Activated naive CD8-positive, alpha-beta T cell treated with anti-CD3 and anti-CD28 coated beads, Interleukin-2, amount 50 U/mL, for 16 hours (primary cell): ENCODE results near the gene PRPF8.
A peak's percentile ranks its signal among the peaks of the same experiment; 100 is the strongest.
"Not testable (repeated sequence)": the region's sequence is repeated elsewhere in the genome, so short reads cannot be mapped to it uniquely, and the experiment has no call there.

ENCODE experiments used
- DNase-seq: peaks from one replicate; pipeline ENCODE4 v3.0.0-alpha.2; 2020; ENCODE audit warnings: low read depth, low spot score

PRPF8 gene

DNA sequence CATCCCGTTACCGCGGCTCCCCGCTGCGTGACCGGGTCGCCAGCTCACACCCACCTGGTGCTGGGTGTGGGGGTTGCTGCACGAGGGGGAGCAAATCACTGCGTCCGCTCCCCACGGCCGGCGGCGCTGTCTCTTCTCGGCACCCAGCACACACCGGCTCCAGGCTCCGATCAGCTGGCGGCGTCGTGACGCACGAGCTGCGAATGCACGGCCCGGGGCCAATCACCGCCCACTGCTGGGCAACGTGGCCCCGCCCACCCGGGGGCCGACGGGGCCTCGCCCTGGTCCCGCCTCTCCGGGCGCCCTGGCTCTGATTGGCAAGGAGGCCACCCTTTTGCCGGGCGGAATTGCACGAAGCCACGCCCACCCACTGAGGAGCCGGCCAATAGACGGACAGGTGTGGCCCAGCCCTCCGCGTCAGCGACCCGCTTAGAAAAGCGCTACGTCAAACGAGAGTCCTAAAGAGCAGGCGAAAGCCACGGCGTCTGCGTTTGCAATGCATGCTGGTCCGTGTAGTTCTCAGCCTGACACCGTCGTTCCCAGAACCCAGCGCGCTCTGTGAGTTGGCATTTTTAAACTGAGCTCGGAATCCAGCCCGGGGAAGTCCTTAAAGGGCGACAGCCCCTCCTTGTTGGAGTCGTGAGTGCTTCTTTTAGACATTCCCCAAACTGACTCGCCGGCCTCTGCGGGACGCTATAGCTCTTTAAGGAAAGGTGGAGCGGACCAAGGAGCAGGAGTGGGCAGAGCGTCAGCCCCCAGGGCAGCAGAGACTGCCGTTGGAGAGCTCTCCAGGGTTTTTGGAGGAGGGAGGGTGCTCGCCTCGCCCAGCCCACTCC is 31.6 kb upstream of the PRPF8 start:
- peak; percentile 100 for DNase-seq

DNA sequence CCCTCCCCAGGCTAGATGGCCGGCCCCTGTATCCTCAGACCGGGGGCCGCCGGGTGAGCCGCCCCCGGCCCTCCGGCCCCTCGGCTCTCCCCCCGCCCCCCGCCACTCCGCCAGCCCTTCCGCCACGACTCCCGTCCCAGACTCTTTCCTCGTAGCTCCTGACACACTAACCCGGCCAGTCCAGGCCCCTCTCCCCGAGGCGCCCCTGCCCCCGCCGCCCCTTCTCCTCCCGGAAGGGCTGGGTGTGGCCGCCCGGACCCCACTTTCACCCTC is 31.1 kb upstream of the PRPF8 start:
- no peak for DNase-seq

DNA sequence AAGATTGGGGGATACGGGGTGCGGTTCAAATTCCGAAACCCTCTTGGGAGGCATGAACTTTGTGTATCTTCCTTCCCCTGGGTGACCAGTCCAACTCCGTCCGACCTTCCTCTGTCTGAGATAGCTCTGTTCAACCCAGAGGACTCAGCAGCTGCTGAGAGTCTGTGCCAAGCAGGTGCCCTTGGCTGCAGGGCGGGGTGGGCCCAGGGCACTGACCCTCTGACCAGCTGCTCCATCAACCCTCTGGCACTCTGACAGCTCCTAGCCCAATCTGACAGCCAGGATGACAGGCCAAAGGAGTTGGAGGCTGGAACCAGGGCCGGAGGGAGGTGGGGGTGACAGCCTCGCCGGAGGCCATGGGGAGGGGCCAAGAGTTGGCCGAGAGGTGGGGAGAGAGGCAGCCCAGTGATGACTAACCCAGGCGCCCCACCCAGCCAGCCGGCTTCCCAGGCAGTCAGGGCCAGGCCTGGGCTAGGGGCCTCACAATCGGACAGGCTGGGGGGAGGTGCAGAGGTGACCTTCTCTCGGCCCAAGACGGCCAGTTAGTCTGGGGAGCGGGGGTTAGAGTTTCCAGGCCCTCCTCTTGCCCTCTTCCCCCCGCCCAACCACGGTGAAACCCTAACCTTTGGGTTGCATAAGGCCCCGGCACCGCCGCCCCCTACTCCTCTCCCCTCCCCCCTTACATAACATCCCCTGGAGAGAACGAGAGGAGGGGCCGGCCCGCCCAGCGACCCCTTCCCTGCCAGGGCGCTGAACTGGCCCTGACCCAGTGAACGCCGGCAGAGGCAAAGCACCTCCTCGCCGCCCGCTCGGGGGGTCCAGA is 30.5 kb upstream of the PRPF8 start:
- DNase-seq, result no peak

DNA sequence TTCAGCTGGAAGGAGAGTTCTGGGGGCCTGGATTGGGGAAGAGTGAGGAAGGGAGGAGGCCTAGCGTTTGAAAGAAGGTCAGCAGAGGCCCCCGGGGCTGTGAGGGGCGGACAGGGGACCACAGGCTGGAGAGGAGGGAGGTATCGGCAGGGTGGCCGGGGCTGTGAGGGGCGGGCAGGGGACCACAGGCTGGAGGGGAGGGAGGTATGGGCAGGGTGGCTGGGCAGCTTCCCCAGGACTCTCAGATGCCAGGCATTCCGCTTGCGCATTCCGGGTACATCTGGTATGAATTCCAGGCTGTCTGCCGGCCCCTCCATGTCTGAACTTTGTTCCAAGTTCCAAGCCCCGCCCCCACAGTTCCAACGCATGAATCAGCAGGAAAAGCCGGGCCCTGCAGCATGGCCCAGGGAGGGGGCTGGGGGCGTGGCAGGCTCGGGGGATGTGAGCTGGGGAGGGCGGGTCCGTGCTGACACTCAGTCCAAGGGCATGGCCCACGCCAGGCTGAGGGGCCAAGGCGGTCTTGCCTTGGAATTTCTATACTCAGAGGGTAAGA is 29.8 kb upstream of the PRPF8 start:
- no peak for DNase-seq

DNA sequence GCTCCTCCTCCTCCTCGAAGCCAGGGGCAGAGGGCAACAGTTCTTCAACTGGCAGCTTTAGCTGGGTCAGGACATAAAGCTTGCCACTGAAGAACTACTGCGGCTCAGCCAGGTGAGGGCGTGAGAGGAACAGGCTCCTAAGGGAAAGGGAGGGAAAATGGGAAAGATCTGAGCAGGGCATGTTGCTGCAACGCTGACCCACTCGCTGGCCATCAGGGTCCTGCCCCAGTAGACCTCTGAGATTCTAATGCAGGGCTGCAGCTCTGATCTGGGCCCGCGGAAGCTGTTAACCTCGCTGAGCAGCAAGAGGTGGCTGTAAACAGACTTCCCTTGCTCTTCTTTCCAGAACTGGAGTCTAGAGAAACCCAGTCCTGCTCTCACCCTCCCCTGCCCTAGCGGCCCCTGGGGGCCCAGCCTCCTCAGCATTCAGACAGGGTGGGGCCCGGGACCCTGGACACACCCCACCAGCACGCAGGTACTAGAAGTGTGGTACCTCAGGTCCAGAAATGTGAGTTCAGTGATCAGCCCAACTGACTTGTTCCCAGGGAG is 29.3 kb upstream of the PRPF8 start:
- DNase-seq, result no peak

DNA sequence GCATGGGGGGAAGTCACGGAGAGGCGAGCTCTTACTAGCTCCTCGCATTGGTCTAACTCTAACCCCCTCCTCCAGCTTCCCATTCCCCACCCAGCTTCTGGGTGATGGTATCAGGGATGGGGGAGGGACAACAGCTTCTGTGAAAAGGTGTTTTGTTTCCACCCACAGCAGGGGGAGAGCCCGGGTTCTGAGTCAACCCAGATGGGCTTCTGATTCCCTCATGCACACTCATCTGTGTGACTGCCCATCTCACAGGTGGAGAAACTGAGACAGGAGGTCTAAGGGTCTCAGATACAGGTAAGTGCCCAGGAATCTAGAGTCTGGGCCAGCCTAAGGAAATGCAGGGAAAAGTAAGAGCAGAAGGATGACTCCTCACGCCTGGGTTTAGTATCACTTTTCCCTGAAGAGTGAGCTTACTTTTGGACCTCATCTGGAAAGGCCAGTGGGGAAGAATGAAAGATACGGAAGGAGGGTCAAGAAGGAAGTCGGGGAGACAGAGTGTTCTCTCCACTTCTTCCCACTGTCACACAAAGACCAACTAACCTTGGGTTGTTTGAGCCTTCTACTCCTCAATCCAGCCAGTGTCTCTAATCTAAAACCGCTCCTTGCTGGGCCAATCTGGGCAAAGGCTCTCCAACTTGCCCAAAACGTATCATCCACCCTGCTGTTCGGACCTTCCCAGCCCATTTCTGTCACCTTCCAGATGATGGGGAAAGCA is 28.7 kb upstream of the PRPF8 start:
- no peak for DNase-seq

DNA sequence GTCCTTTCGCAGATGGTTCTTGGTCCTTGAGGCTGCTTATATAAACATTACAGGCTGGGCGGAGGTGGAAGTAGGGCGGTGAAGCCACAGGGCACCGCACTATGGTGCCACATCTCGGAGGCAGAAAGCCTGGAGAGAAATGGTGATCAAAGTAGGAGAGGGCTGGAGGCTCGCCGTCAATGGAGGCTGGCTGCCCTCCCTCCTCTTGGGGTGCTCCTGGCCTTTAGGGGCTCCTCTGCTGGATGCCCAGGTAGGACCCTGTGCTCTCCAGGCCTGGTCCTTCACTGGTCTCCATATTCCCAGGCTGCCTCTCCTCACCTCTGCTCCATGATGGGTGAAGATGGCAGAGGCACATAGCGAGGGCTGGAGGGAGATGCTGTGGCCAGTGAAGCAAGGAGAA is 27.6 kb upstream of the PRPF8 start:
- no peak for DNase-seq

DNA sequence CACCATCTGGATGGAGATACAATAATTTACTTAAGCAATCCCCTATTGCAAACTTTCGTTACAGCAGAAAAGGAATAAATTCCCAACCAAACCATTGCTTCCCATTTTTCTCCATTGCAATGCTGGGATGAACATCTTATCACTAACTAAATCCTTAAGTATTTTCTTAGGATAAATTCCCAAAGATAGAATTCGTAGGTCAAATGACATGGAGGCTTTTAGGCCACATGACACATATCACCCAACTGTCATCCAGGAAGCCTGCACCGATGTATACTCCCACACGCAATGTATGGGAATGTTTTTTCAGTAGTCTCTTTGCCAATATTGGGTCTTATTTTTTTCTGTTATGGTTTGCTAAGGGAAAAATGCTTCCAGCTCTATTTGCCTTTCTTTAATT is 27.1 kb upstream of the PRPF8 start:
- no peak for DNase-seq

DNA sequence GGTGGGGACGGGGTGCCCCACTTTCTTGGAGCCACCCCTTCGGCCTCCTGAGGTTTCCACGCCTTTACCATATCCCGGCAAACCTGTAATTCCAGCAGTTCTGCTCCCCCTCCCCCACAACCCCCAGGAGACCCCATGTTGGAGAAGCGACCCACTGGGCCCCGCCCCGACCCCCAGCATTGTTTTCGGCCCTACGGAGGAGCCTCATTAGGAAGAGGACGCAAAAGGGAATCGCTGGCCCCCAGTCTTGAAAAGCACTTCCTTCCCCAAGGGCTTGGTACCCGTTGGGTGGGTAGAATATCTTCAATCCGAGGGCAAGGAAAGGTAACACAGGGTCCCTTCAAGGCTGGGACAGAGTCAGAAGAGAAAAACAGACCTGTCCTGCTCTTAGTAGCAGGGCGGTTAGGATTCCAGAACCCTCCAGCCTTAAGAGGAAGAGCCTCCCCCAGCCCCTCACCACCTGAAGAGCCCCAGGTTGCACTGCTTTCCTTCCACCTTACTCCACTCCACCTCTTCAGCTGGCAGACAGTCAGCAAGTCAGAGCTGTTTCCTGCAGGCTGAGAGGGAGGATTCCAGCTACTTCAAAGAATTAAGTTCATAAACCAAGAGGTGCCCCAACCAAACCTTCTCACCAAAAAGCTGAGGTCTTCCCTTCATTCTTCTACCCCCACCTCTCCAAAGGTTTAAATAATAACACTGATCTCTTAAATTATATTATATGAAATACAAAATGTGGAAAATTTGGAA is 26.3 kb upstream of the PRPF8 start:
- no peak for DNase-seq

DNA sequence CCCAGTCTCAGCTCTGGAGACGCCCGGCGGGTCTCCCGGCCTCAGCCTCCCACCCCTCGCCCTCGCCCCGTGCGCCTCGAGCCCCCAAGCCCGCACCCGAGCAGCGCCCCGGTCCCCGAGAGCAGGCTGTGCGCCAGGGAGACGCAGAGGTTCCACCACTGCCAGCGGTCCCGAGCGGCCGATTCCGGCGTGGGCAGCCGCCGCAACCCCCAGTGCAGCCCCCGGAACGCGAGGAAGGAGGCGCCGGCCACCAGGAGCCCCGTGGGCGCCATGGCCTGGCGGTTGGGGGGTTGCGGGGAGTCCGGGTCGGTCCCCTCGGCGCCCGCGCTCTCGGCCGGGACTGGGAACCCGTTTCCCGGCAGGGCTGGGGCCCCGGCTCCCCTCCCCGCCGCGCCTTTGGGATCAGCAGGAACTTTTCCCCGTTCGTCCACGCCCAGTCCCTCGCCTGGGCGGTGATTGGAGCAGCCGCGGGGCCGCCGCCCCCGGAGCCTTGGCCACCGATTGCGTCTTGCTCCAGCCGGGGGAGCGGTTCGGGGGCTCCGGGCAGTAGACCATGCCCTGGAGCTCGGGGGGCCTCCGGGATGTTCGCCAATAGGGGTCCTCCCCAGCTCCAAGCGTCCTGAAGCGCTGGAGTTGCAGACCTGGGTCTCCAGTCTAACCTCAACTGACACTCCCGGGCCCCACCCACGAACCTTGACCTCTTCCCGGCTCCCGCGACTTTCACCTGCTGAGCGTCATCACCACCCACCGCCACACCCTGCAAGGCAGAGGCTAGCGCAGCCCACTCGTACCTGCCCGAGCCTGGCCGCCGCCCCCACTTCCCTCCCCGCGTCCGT is 25.5 kb upstream of the PRPF8 start, which contains the start of gene TLCD2:
Gene TLCD2 (minus strand): TSS at position 407 of the 836 bp plus-strand sequence. CDS start 135 bp downstream, at position 272.
- DNase-seq, result no peak

DNA sequence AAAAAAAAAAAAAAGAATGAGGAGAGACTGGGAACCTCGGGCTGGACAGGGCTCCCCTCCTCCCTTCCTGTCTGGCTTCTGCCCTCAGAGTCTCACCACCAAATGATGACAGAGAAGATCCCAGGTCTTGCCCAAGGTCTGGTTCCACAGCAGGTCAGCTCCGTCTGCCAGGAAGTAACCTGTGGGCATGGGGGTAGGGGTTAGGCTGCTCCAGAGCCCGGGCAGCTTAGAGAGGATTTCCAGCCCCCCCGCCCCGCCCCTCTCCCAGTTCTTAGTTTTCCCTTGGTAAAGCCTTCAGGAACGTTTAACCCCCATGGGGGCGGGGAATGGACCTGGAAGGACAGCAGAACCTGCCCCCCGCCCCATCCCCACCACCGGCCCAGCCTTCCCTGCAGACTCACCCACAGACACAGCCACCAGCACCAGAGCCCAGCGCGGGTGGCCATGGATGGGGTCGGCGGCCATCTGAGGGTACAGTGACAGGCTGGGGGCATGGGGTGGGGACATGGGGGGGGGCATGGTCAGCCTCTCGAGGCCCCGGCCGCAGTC is 24.8 kb upstream of the PRPF8 start:
- DNase-seq, result no peak

DNA sequence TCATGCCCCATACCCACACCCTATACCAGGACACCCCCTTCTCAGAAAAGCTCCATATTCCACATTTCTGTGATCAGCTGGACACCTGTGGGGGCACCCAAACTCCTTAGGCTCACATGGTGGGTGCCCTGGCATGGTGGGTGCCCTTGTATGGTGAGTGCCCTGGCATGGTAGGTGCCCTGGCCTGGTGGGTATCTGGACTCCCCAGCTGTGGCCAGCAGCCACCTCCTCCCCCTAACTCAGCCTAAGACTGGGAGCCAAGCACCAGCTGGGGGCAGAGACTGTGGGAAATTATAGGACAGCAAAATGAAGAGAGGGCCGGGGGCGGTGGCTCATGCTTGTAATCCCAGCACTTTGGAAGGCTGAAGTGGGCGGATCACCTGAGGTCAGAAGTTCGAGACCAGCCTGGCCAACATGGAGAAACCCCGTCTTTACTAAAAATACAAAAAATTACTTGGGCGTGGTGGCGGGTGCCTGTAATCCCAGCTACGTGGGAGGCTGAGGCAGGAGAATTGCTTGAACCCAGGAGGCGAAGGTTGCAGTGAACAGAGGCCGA is 24.2 kb upstream of the PRPF8 start:
- not testable (repeated sequence) for DNase-seq

DNA sequence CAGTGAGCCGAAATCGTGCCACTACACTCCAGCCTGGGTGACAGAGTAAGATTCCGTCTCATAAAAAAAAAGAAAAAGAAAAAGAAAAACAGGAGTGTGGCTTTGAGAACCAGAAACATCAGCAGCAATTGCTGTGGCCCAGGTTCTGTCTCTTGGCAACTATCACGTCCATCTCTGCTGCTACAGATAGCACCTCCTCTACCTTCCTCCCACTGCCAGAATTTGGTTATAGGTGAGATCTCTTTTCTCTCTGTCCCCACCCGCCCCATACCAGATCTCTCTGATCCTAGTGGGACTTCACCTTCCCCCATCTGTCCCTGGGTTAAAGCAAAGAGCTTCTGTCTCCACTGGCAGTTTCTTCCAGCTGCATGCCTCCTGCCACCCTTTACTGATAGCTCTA is 22.4 kb upstream of the PRPF8 start:
- no peak for DNase-seq

DNA sequence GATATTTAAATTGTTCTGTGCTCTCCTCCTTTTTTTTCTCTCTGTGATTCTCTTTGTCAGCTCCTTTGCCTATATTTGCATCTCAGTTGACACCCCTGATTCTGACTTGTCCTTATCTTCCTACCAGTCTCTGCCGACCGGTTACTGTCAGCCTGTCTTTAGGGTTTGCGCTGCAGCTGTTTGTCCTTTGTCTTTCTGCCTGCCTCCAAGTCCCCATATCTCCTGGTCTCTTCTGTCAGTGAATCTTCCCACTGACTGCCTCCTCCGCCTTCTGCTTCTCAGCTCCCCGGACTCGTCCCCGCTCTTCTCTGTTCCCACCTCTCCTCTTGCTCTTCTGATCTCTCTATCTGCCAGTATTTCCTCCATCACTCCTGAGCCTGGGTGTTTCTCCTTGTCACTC is 20.3 kb upstream of the PRPF8 start:
- DNase-seq, result no peak

DNA sequence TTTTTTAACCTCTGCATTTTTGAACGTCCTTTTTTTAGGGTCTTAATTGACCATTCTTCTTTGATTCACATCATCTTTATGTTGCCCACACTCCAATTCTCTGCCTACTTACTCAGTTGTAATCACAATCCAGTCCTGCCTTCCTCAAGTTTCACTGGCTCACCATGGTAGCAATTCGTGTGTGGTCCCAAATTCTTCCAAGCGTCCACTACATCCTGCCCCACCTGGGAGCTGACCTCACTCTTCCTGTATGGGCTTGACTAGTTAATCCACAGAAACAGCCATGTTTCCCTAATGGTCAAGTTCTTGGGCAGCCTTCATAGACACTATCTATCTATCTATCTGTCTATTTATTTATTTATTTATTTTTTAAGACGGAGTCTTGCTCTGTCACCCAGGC is 18.4 kb upstream of the PRPF8 start:
- DNase-seq, result no peak

DNA sequence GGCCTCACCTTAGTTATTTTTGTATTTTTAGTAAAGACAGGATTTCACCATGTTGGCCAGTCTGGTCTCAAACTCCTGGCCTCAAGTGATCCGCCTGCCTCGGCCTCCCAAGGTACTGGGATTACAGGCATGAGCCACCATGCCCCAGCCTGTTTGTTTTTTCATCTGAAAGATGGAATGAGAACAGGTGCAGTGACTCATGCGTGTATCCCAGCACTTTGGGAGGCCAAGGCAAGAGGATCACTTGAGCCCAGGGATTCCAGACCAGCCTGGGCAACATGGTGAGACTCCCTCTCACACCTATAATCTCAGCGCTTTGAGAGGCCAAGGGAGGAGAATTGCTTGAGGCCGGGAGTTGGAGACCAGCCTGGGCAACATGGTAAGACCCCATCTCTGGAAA is 15.2 kb upstream of the PRPF8 start:
- not testable (repeated sequence) for DNase-seq

DNA sequence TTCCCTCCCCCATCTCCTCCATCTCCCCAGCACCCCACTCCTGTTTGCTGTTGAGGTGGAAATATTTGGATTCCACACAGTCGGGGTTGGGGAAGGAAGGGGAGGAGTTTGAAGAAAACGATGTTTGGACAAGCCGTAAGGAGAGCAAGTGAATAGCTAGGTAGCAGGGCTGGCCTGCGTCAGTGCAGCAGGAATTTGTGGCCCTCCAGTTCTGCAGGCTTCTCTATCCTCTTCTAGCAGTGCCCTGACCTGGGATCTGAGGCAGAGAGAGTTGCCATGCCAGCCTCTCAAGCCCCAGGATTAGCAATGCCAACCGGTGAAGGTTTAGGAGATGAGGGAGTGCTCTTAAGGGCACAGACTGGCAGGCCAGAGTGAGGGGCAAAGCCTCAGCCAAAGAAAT is 13.0 kb upstream of the PRPF8 start:
- DNase-seq, result no peak

DNA sequence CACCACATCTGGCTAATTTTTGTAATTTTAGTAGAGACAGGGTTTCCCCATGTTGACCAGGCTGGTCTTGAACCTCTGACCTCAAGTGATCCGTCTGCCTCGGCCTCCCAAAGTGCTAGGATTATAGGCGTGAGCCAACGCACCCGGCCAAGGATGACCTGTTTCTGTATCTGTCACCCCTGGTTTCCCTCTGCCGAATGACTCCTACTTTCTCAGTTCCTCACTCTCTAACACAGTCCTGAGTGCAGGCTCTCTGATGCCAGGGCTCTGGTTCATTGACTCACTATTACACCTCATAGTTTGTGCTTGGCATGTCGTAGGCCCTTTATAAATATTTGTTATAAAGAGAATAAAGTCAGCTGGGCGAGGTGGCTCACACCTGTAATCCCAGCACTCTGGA is 10.7 kb upstream of the PRPF8 start:
- DNase-seq, result no peak

DNA sequence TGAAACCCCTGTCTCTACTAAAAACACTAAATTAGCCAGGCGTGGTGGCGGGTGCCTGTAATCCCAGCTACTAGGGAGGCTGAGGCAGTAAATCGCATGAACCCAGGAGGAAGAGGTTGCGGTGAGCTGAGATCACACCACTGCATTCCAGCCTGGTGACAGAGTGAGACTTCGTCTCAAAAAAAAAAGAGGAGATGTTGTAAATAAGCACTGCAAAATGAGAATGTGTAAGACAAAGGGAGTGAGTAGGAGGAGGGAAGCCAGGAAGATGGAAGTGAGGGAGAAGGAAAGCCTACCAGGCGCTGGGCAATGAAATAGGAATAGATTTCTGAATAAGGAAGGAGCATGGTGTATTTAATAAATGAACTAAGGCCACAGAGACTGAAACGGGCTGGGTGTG is 8.7 kb upstream of the PRPF8 start:
- no peak for DNase-seq
